ENCODE results near the gene B3GNT8. TPM values are rescaled to one million over a fixed set of nuclear protein-coding genes. Genes with fewer than 3 reads are reported as not detected.
"Not testable (repeated sequence)": the region's sequence is repeated elsewhere in the genome, so short reads cannot be mapped to it uniquely, and the experiment has no call there.

B3GNT8 gene
- polyA plus RNA-seq (ENCODE audit: insufficient read length): 1.8 TPM

GRCh38 chr19:41426952-41427646, at the start of gene B3GNT8:
Gene B3GNT8 (minus strand): TSS chr19:41427374. CDS start chr19:41426778, 596 bp downstream.
- no peak for DNase-seq (ENCODE audit: low read depth)

GRCh38 chr19:41476583-41476982, 49.4 kb upstream of the B3GNT8 start:
- DNase-seq (ENCODE audit: low read depth): no peak

GRCh38 chr19:41463257-41464256, 36.4 kb upstream of the B3GNT8 start:
- DNase-seq (ENCODE audit: low read depth): not testable (repeated sequence)

- DNase-seq (ENCODE audit: low read depth): no peak
Measured at GRCh38 chr19:41462497-41462896, 35.3 kb upstream of the B3GNT8 start.

GRCh38 chr19:41457241-41457640, 30.1 kb upstream of the B3GNT8 start:
- DNase-seq (ENCODE audit: low read depth): no peak

GRCh38 chr19:41456342-41456918, 29.3 kb upstream of the B3GNT8 start:
- DNase-seq (ENCODE audit: low read depth): no peak

GRCh38 chr19:41455936-41456335, 28.8 kb upstream of the B3GNT8 start:
- no peak for DNase-seq (ENCODE audit: low read depth)

GRCh38 chr19:41452584-41453275, 25.6 kb upstream of the B3GNT8 start:
- DNase-seq (ENCODE audit: low read depth): no peak

GRCh38 chr19:41449865-41450178, 22.6 kb upstream of the B3GNT8 start:
- no peak for DNase-seq (ENCODE audit: low read depth)

- DNase-seq (ENCODE audit: low read depth): no peak
Measured at GRCh38 chr19:41449079-41449864, 22.1 kb upstream of the B3GNT8 start.

- no peak for DNase-seq (ENCODE audit: low read depth)
Measured at GRCh38 chr19:41447732-41448332, 20.7 kb upstream of the B3GNT8 start.

- DNase-seq (ENCODE audit: low read depth): no peak
Measured at GRCh38 chr19:41445575-41445974, 18.4 kb upstream of the B3GNT8 start.

GRCh38 chr19:41443813-41444455, 16.8 kb upstream of the B3GNT8 start:
- no peak for DNase-seq (ENCODE audit: low read depth)

GRCh38 chr19:41442473-41443355, 15.5 kb upstream of the B3GNT8 start, which contains the start of gene ERICH4:
Gene ERICH4 (plus strand): TSS chr19:41443156. CDS start chr19:41443170, 14 bp downstream.
- no peak for DNase-seq (ENCODE audit: low read depth)

GRCh38 chr19:41441321-41441945, 14.3 kb upstream of the B3GNT8 start:
- DNase-seq (ENCODE audit: low read depth): no peak

- DNase-seq (ENCODE audit: low read depth): peak; percentile 94
Measured at GRCh38 chr19:41439441-41440222, 12.5 kb upstream of the B3GNT8 start, which contains the start of gene DMAC2. Gene DMAC2 (minus strand): TSS chr19:41439912. CDS start chr19:41439899, 13 bp downstream.

GRCh38 chr19:41437944-41438574, 10.9 kb upstream of the B3GNT8 start:
- DNase-seq (ENCODE audit: low read depth): no peak

Data from forelimb muscle (tissue), 1 donor.